HG03066 (cell line): Measurements from ENCODE around the gene CYB561D2.
A peak's percentile ranks its signal among the peaks of the same experiment; 100 is the strongest.

Experiments
- ATAC-seq: cut with Tn5 transposase; IDR thresholded peaks from one replicate; pipeline ENCODE4 v1.9.1; 2021; ENCODE audit warnings: low read depth; ENCODE audit not compliant: unreplicated experiment

Gene CYB561D2

GRCh38 chr3:50340448-50341329 lies 10.0 kb upstream of the CYB561D2 start, which contains the start of gene RASSF1:
TSS of gene RASSF1 (minus strand) at chr3:50340836. CDS start at chr3:50340805, 31 bp downstream.
- ATAC-seq, result peak; percentile 17

GRCh38 chr3:50341537-50341936 lies 9.1 kb upstream of the CYB561D2 start:
- no peak for ATAC-seq

- no peak for ATAC-seq
Measured at GRCh38 chr3:50341996-50342650, 8.5 kb upstream of the CYB561D2 start.

GRCh38 chr3:50342813-50343633 lies 7.6 kb upstream of the CYB561D2 start:
- no peak for ATAC-seq

GRCh38 chr3:50345008-50345407 lies 5.7 kb upstream of the CYB561D2 start:
- no peak for ATAC-seq

- no peak for ATAC-seq
Measured at GRCh38 chr3:50345586-50346234, 5.0 kb upstream of the CYB561D2 start, which contains the start of gene ZMYND10. TSS of gene ZMYND10 (minus strand) at chr3:50345732. CDS start at chr3:50345579, 153 bp downstream.

- no peak for ATAC-seq
Measured at GRCh38 chr3:50347187-50347813, 3.4 kb upstream of the CYB561D2 start.

- ATAC-seq, result no peak
Measured at GRCh38 chr3:50350213-50350526, 492 bp upstream of the CYB561D2 start.

- ATAC-seq, result no peak
Measured at GRCh38 chr3:50351323-50351697, 648 bp downstream of the CYB561D2 start.

GRCh38 chr3:50352781-50353180 lies 2.1 kb downstream of the CYB561D2 start:
- no peak for ATAC-seq

GRCh38 chr3:50353245-50354004 lies 2.8 kb downstream of the CYB561D2 start:
- no peak for ATAC-seq

- no peak for ATAC-seq
Measured at GRCh38 chr3:50354186-50354764, 3.6 kb downstream of the CYB561D2 start.

- no peak for ATAC-seq
Measured at GRCh38 chr3:50354850-50355249, 4.2 kb downstream of the CYB561D2 start.

- ATAC-seq, result no peak
Measured at GRCh38 chr3:50355829-50356552, 5.3 kb downstream of the CYB561D2 start.

- ATAC-seq, result no peak
Measured at GRCh38 chr3:50356553-50356952, 5.9 kb downstream of the CYB561D2 start.

- no peak for ATAC-seq
Measured at GRCh38 chr3:50357481-50357880, 6.8 kb downstream of the CYB561D2 start.

- no peak for ATAC-seq
Measured at GRCh38 chr3:50358355-50358910, 7.8 kb downstream of the CYB561D2 start.
